K562 (cell line): ENCODE measurements around the gene RAB31. TPM values are rescaled to one million over a fixed set of nuclear protein-coding genes. Genes with fewer than 3 reads are reported as not detected.
A peak's percentile ranks its signal among the peaks of the same experiment; 100 is the strongest.

Source experiments
- ATAC-seq: fragments of 200-7000 bp; cut with Tn5 transposase; 3 replicates; pipeline ENCODE4 v1.9.1; 2020; ENCODE audit warnings: moderate library complexity
- BruUV-seq: library from RNA; stranded (reverse); fragments of 400-500 nt; replicated peaks from 2 replicates; lab custom pipeline; 2021; lab: Mats Ljungman, UMichigan
- CTCF ChIA-PET: fragments of 300-600 bp; formaldehyde crosslinking; extraction: SDS; loops from one replicate; lab custom pipeline; 2021; ENCODE audit warnings: low intra/inter-chr PET ratio; lab: Yijun Ruan, JAX
- POLR2A ChIA-PET: fragments of 300-600, 350-650 bp; sonication (Branson Sonifier 250); formaldehyde crosslinking; extraction: SDS; loops from one replicate; lab custom pipeline; 2021; ENCODE audit warnings: antibody characterized with exemption, inconsistent platforms; lab: Yijun Ruan, JAX
- DNase-seq, 4 experiments: peaks; one replicate each; pipeline versions ENCODE4 v3.0.0 to v3.0.0-alpha.2; 2011 to 2018; ENCODE audit warnings: low spot score in 3 of 4, mixed read lengths in 3 of 4; ENCODE audit errors: extremely low read depth in 1 of 4
- FAIRE-seq: peaks from 2 replicates; lab custom pipeline; 2011; peaks lifted over from hg19 to GRCh38; lab: Jason Lieb, UNC
- H2AFZ ChIP-seq: 2 replicates; pipeline ENCODE4 v1.6.0; 2011; ENCODE audit warnings: low read depth, low read length, control low read depth, inconsistent platforms
- H3K27ac ChIP-seq: fragments of 200-600 bp; 3 replicates; pipeline ENCODE4 v1.8.0; 2011; ENCODE audit warnings: low read depth, mild to moderate bottlenecking, control low read depth, inconsistent platforms, low read length, moderate library complexity, mixed read lengths; ENCODE audit errors: extremely low read depth
- H3K27me3 ChIP-seq, 2 experiments: fragments of 300-600 bp in 1 of 2; 2 replicates in 1 of 2; 3 replicates in 1 of 2; pipeline versions ENCODE4 v1.6.0 to v1.8.0; 2011; ENCODE audit warnings: inconsistent platforms in 2 of 2, low read length in 2 of 2, mild to moderate bottlenecking in 1 of 2, mixed read lengths in 1 of 2, moderate library complexity in 1 of 2; ENCODE audit not compliant: control insufficient read depth in 2 of 2, insufficient read depth in 2 of 2
- H3K36me3 ChIP-seq: fragments of 300-600 bp; 3 replicates; pipeline ENCODE4 v1.8.0; 2011; ENCODE audit warnings: mild to moderate bottlenecking, low read length, inconsistent platforms; ENCODE audit not compliant: control insufficient read depth, insufficient read depth
- H3K4me1 ChIP-seq, 2 experiments: fragments of 200-600 bp in 1 of 2; replicated peaks in 1 of 2; 2 replicates in 1 of 2; 3 replicates in 1 of 2; pipeline versions ENCODE4 v1.5.1 to v1.8.0; 2011; ENCODE audit warnings: inconsistent platforms in 2 of 2, low read length in 2 of 2, mild to moderate bottlenecking in 1 of 2, mixed read lengths in 1 of 2, moderate library complexity in 1 of 2; ENCODE audit not compliant: control insufficient read depth in 2 of 2, insufficient read depth in 2 of 2
- H3K4me2 ChIP-seq: 2 replicates; pipeline ENCODE4 v1.6.1; 2011; ENCODE audit warnings: low read length, control low read depth, inconsistent platforms, mixed read lengths; ENCODE audit not compliant: insufficient read depth
- H3K4me3 ChIP-seq: fragments of 200-600 bp; sonication (generic), shearing (Covaris generic); 2 replicates; pipeline ENCODE4 v1.5.1; 2016; ENCODE audit warnings: control low read depth, inconsistent platforms
- H3K79me2 ChIP-seq: fragments of 200-600 bp; 3 replicates; pipeline ENCODE4 v1.8.0; 2011; ENCODE audit warnings: low read length, inconsistent platforms; ENCODE audit not compliant: control insufficient read depth, insufficient read depth
- H3K9ac ChIP-seq, 2 experiments: 2 replicates each; pipeline versions ENCODE4 v1.6.0 to v1.6.1; 2011; ENCODE audit warnings: low read depth in 2 of 2, low read length in 2 of 2, control low read depth in 1 of 2, inconsistent platforms in 1 of 2, mild to moderate bottlenecking in 1 of 2, mixed read lengths in 1 of 2; ENCODE audit not compliant: insufficient read depth in 1 of 2
- H3K9me1 ChIP-seq: one replicate; pipeline ENCODE4 v1.6.0; 2011; ENCODE audit warnings: inconsistent platforms, mild to moderate bottlenecking, low read length, moderate library complexity; ENCODE audit not compliant: control insufficient read depth, insufficient read depth
- H3K9me3 ChIP-seq: replicated peaks from 2 replicates; pipeline ENCODE4 v1.5.1; 2011; ENCODE audit warnings: low read depth, low read length, inconsistent platforms; ENCODE audit not compliant: control insufficient read depth, insufficient read depth
- H4K20me1 ChIP-seq: replicated peaks from 2 replicates; pipeline ENCODE4 v1.6.1; 2011; ENCODE audit warnings: low read length, inconsistent platforms, mixed read lengths; ENCODE audit not compliant: control insufficient read depth, insufficient read depth
- ATF1 ChIP-seq, 2 experiments: fragments of 450-650 bp in 1 of 2; IDR thresholded peaks; 2 replicates each; pipeline ENCODE4 v1.6.1; 2016; ENCODE audit warnings: missing compliant biosample characterization in 1 of 2, missing genetic modification characterization in 1 of 2
- ATF7 ChIP-seq: fragments of 450-650 bp; IDR thresholded peaks from 2 replicates; pipeline ENCODE4 v1.7.1; 2014; ENCODE audit warnings: mild to moderate bottlenecking, moderate library complexity
- CREB5 ChIP-seq: fragments of 250-450 bp; sonication (Bioruptor Pico); IDR thresholded peaks from 2 replicates; pipeline ENCODE4 v1.5.0; 2020; ENCODE audit warnings: mild to moderate bottlenecking
- DPF2 ChIP-seq: fragments of 450-650 bp; IDR thresholded peaks from 2 replicates; pipeline ENCODE4 v1.6.1; 2016
- HOXB6 ChIP-seq: fragments of 250-450 bp; sonication (Bioruptor Pico); IDR thresholded peaks from 2 replicates; pipeline ENCODE4 v1.5.1; 2022; ENCODE audit warnings: mild to moderate bottlenecking, borderline replicate concordance
- PURB ChIP-seq: sonication (generic); formaldehyde crosslinking; IDR thresholded peaks from 2 replicates; pipeline ENCODE4 v1.9.0; 2021; ENCODE audit warnings: low read depth, mild to moderate bottlenecking, missing genetic modification reagents
- SMARCA4 ChIP-seq: fragments of 450-650 bp; IDR thresholded peaks from 2 replicates; pipeline ENCODE4 v1.6.1; 2016
- TBP ChIP-seq: optimal IDR thresholded peaks from 2 replicates; pipeline ENCODE3; 2011; ENCODE audit warnings: low read depth, low read length, improper control_type of control experiment
- WHSC1 ChIP-seq: IDR thresholded peaks from one replicate; pipeline ENCODE4 v1.6.1; 2012; ENCODE audit warnings: low read length, control low read depth, inconsistent platforms
- ZNF77 ChIP-seq: fragments of 250-450 bp; sonication (Bioruptor Pico); IDR thresholded peaks from 2 replicates; pipeline ENCODE4 v1.5.0; 2020
- ZNF778 ChIP-seq: fragments of 450-650 bp; formaldehyde crosslinking; IDR thresholded peaks from 2 replicates; pipeline ENCODE4 v1.4.0; 2020; ENCODE audit warnings: mild to moderate bottlenecking, moderate library complexity
- WGBS: fragments of 100-300 bp; shearing (Covaris generic); methylation state at CpG from one replicate; pipeline ENCODE4 v1.1.6; 2016; ENCODE audit warnings: low coverage, mixed read lengths; ENCODE audit not compliant: insufficient coverage; ENCODE audit errors: missing lambda C conversion rate; 5-methylcytosine and 5-hydroxymethylcytosine counted together
- in situ Hi-C: fragments of 300-500 bp; cut with MboI; formaldehyde crosslinking; loops from 4 replicates; pipeline ENCODE4 v1.15.0; 2018; ENCODE audit warnings: inconsistent platforms, mixed read lengths
- intact Hi-C: fragments of 100-400 bp; cut with micrococcal nuclease; formaldehyde crosslinking; loops from 2 replicates; pipeline ENCODE4 v1.14.2; 2022
- polyA plus RNA-seq, 8 experiments: library from polyadenylated mRNA; depleted of rRNA in 4 of 8; stranded (reverse) in 5 of 8; unstranded in 3 of 8; fragments of >200 nt; fragmentation: Nextera tagmentation in 2 of 8; fragmentation: Illumina TruSeq in 1 of 8; extraction: Ambion mirVana in 2 of 8; extraction: Trizol in 1 of 8; gene quantifications; 2 replicates each; pipeline versions ENCODE4 v1.2.1 to v1.2.3, GENCODE V29; 2011 to 2014; ENCODE audit warnings: inconsistent platforms in 1 of 8, missing spikeins in 1 of 8
- total RNA-seq, 7 experiments: library from RNA; depleted of rRNA in 6 of 7; stranded (reverse); fragments of >200 nt in 6 of 7; fragmentation: Illumina TruSeq in 2 of 7; extraction: Trizol in 2 of 7; gene quantifications; 2 replicates each; pipeline versions ENCODE4 v1.2.1 to v1.2.3, GENCODE V29; 2011 to 2021; ENCODE audit warnings: low replicate concordance in 1 of 7
- TF ChIP-seq, protein P1 (sequence below): fragments of 250-450 bp; sonication (Bioruptor Pico); IDR thresholded peaks from 2 replicates; pipeline ENCODE4 v1.8.0; 2021; ENCODE audit warnings: moderate library complexity, mild to moderate bottlenecking, inconsistent platforms
- TF ChIP-seq, protein P2 (sequence below): fragments of 450-650 bp; conservative IDR thresholded peaks from 2 replicates; pipeline ENCODE4 v1.6.1; 2016; ENCODE audit warnings: missing genetic modification characterization, low read depth, mild to moderate bottlenecking, missing compliant biosample characterization, moderate library complexity

RAB31 gene
- total and polyA plus RNA-seq, 9 of the 15 experiments (the other 6 are each of a cell fraction or from before 2014, with no cell fraction given), result 20.7 to 70.4 (median 41.3) TPM

GRCh38 chr18:9760641-9761040 lies 52.5 kb downstream of the RAB31 start:
- Histone ChIP-seq H3K27me3 (no peaks in the 10 kb centered on the region), H3K36me3 (peaks cover 3% of the 10 kb centered on the region; the same call in 1 of the 3 replicates), H3K4me1 (peaks cover 25 to 40% of the 10 kb centered on the region in 2 experiments), H3K9me1 (no peaks in the 10 kb centered on the region), H4K20me1 (no peaks in the 10 kb centered on the region), H3K4me3 (no peak overlapping the region), H3K9ac (no peak overlapping the region), H3K9me3 (0 out of 2 replicates have a peak, but pooled peaks cover 3% of the 10 kb centered on the region), H3K79me2 (peaks cover 45% of the 10 kb centered on the region), H3K27ac (no peak overlapping the region), H2AFZ (no peak overlapping the region), H3K4me2 (no peak overlapping the region)
- no peak for FAIRE-seq
- CTCF ChIA-PET, result interaction anchor here (0.5 kb wide), 1 partner anchor 25 kb away, joined by 4 read pairs; no protein-coding TSS in a partner anchor
- POLR2A ChIA-PET, result interaction anchor here (0.9 to 1.6 kb wide), 3 partner anchors 9 to 571 kb away, joined by 3 to 4 read pairs (median 3); no protein-coding TSS in a partner anchor
- WGBS, result 72% methylated on average over 6 of the region's 6 CpGs
- intact Hi-C loops (no loop called here), in situ Hi-C loops (no loop called here)
- ATAC-seq, result no peak
- DNase-seq, result no peak
- BruUV-seq, result no TSS peak
- TF ChIP-seq, protein P1, sequence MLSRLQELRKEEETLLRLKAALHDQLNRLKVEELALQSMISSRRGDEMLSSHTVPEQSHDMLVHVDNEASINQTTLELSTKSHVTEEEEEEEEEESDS (CRISPR knock-in tag), result no peak
- no peak for TF ChIP-seq WHSC1

- Histone ChIP-seq H3K79me2 (peaks cover 35% of the 10 kb centered on the region; the same call in 2 of the 3 replicates), H3K9me3 (0 out of 2 replicates have a peak, but pooled peaks cover 3% of the 10 kb centered on the region), H3K9me1 (no peaks in the 10 kb centered on the region), H3K4me3 (no peak overlapping the region), H3K27ac (peak overlapping the region; percentile 71), H3K9ac (peak overlapping the region; percentile 13 to 43; a peak in 2 of 4 replicates), H3K4me2 (peak overlapping the region; percentile 55), H3K27me3 (no peaks in the 10 kb centered on the region), H4K20me1 (no peaks in the 10 kb centered on the region), H3K36me3 (peaks cover 3% of the 10 kb centered on the region; the same call in 1 of the 3 replicates), H3K4me1 (peaks cover 30 to 42% of the 10 kb centered on the region in 2 experiments), H2AFZ (peak overlapping the region; percentile 67)
- POLR2A ChIA-PET, result interaction anchor here (0.6 to 1.1 kb wide), 6 partner anchors 8 to 352 kb away, joined by 3 to 4 read pairs (median 3); no protein-coding TSS in a partner anchor
- CTCF ChIA-PET, result no interaction called here
- WGBS, result 8% methylated on average over 5 of the region's 5 CpGs
- in situ Hi-C loops (no loop called here), intact Hi-C loops (no loop called here)
- peak; percentile 68 for FAIRE-seq
- BruUV-seq, result no TSS peak
- peak; percentile 64 for ATAC-seq
- peak in 3 of 4 experiments; percentile 36 to 75 (median 42) for DNase-seq
- TF ChIP-seq TBP, result peak; percentile 22
- 0 out of 2 replicates have a peak, but pooled peaks have one; percentile 16 for TF ChIP-seq DPF2
- peak; percentile 43; the same call in 1 of the 2 replicates for TF ChIP-seq SMARCA4
- TF ChIP-seq ATF1 (CRISPR knock-in tag; IDR thresholded peaks at IDR 0.05), result no peak
- TF ChIP-seq ATF1 (tag; IDR thresholded peaks at IDR 0.05), result no peak
- TF ChIP-seq CREB5 (CRISPR knock-in tag), result no peak
- 0 out of 2 replicates have a peak, but pooled peaks have one; percentile 19 for TF ChIP-seq ATF7
- TF ChIP-seq, protein P2, sequence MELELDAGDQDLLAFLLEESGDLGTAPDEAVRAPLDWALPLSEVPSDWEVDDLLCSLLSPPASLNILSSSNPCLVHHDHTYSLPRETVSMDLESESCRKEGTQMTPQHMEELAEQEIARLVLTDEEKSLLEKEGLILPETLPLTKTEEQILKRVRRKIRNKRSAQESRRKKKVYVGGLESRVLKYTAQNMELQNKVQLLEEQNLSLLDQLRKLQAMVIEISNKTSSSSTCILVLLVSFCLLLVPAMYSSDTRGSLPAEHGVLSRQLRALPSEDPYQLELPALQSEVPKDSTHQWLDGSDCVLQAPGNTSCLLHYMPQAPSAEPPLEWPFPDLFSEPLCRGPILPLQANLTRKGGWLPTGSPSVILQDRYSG (tag), result no peak
- TF ChIP-seq PURB (CRISPR knock-in tag), result no peak
- no peak for TF ChIP-seq ZNF77 (CRISPR knock-in tag)
- no peak for TF ChIP-seq HOXB6 (CRISPR knock-in tag)
- TF ChIP-seq ZNF778 (CRISPR knock-in tag), result no peak
These were observed 54.4 kb downstream of the RAB31 start for GRCh38 chr18:9762526-9762925.
